Brain microvascular endothelial cell (primary cell): ENCODE results near the gene TIMM44.

ENCODE experiments used
- DNase-seq: peaks from one replicate; pipeline ENCODE4 v3.0.0-alpha.2; 2020
- H3K27ac ChIP-seq: fragments of 250-450 bp; sonication (Bioruptor Pico); 2 replicates; pipeline ENCODE4 v1.5.1; 2020; ENCODE audit warnings: mild to moderate bottlenecking, moderate library complexity
- H3K27me3 ChIP-seq: fragments of 250-450 bp; sonication (Bioruptor Pico); replicated peaks from 2 replicates; pipeline ENCODE4 v1.5.1; 2020; ENCODE audit warnings: mild to moderate bottlenecking
- H3K36me3 ChIP-seq: fragments of 250-450 bp; sonication (Bioruptor Pico); replicated peaks from 2 replicates; pipeline ENCODE4 v1.5.1; 2020; ENCODE audit warnings: mild to moderate bottlenecking
- H3K4me3 ChIP-seq: 2 replicates; pipeline ENCODE4 v1.5.1; 2011; ENCODE audit warnings: low read depth, mild to moderate bottlenecking, control low read depth, low read length, moderate library complexity
- CTCF ChIP-seq: IDR thresholded peaks from 2 replicates; pipeline ENCODE4 v1.5.1; 2011; ENCODE audit warnings: low read depth, mild to moderate bottlenecking, moderate library complexity, low read length, control low read depth, inconsistent platforms; ENCODE audit errors: missing control alignments
- in situ Hi-C: cut with HindIII; loops from 2 replicates; pipeline ENCODE4 v1.10.0; 2017; ENCODE audit warnings: low sequenced_read_pairs, low pct_ligation_motif_present

Gene TIMM44

DNA sequence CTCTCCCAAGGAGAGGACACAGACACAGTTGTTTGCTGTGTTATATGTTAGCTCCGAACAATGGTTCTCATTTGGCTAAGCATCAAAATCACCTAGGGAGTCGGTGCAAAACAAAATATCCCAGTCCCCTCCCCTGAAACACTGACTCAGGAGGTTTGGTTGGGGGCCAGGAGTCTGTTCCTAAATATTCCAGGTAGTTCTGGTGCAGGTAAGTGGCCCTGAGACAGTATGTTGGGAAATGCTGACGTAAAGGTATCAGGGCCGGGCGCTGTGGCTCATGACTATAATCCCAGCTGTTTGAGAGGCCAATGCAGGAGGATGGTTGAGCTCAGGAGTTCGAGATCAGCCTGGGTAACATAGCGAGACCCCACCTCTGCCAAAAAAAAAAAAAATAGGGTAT is 42.1 kb downstream of the TIMM44 start:
- no peak overlapping the region for H3K27ac ChIP-seq
- TF ChIP-seq CTCF, result no peak
- H3K4me3 ChIP-seq, result no peak overlapping the region
- no peak for DNase-seq
- in situ Hi-C loops, result no loop called here
- H3K36me3 ChIP-seq, result peaks cover 18% of the 10 kb centered on the region
- no peaks in the 10 kb centered on the region for H3K27me3 ChIP-seq

DNA sequence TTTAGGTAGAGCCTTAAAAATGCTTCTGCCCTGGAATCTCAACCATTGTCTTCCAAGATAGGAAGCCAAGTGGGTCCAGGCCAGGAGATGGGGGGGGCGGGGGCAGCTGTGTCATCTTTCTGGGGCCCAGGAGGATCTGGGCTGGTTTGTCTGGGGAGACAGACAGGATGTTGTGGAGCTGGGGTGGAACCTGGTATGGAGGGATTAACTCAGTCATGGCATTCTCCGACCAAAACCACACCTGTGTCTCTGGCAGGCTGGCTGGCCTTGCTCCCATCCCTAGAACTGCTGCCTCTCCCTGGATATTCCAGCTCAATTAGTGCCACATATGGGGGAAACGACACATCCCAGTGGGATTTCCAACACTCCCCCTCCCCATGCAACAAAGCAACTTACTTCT is 42.5 kb downstream of the TIMM44 start:
- TF ChIP-seq CTCF, result no peak
- no peak overlapping the region for H3K27ac ChIP-seq
- H3K4me3 ChIP-seq, result no peak overlapping the region
- DNase-seq, result no peak
- in situ Hi-C loops, result no loop called here
- peaks cover 14% of the 10 kb centered on the region for H3K36me3 ChIP-seq
- no peaks in the 10 kb centered on the region for H3K27me3 ChIP-seq

GRCh38 chr19:7900401-7900870 is 43.0 kb downstream of the TIMM44 start:
- in situ Hi-C loops, result no loop called here
- no peak for TF ChIP-seq CTCF
- Histone ChIP-seq H3K4me3 (no peak overlapping the region), H3K36me3 (peaks cover 13% of the 10 kb centered on the region), H3K27me3 (no peaks in the 10 kb centered on the region), H3K27ac (no peak overlapping the region)
- DNase-seq, result no peak

GRCh38 chr19:7899751-7900378 is 43.6 kb downstream of the TIMM44 start:
- in situ Hi-C loops, result no loop called here
- Histone ChIP-seq H3K27ac (no peak overlapping the region), H3K4me3 (no peak overlapping the region), H3K27me3 (no peaks in the 10 kb centered on the region), H3K36me3 (peaks cover 13% of the 10 kb centered on the region)
- no peak for TF ChIP-seq CTCF
- DNase-seq, result no peak

- Histone ChIP-seq H3K4me3 (no peak overlapping the region), H3K27me3 (no peaks in the 10 kb centered on the region), H3K36me3 (peaks cover 13% of the 10 kb centered on the region), H3K27ac (no peak overlapping the region)
- DNase-seq, result no peak
- TF ChIP-seq CTCF, result no peak
- in situ Hi-C loops, result no loop called here
Observed at GRCh38 chr19:7898967-7899366, 44.5 kb downstream of the TIMM44 start.

DNA sequence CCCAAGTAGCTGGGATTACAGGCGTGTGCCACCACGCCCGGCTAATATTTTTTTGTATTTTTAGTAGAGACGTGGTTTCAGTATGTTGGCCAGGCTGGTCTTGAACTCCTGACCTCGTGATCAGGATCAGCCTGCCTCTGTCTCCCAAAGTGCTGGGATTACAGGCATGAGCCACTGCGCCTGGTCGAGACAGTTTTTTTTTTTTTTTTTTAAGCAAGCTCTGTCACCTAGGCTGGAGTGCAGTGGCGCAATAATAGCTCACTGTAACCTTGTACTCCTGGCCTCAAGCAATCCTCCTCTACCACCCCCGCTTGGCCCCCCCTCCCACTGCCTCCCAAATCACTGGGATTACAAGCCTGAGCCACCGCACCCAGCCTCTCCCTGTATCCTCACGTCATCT is 46.2 kb downstream of the TIMM44 start:
- H3K36me3 ChIP-seq, result peaks cover 13% of the 10 kb centered on the region
- no peaks in the 10 kb centered on the region for H3K27me3 ChIP-seq
- DNase-seq, result no peak

More for the DNA sequence above, 46.2 kb downstream of the TIMM44 start:
- no peak for TF ChIP-seq CTCF
- no peak overlapping the region for H3K4me3 ChIP-seq
- in situ Hi-C loops, result no loop called here
- no peak overlapping the region for H3K27ac ChIP-seq
